Endothelial cell of umbilical vein (primary cell): ENCODE measurements around the gene ZNF48. TPM values are rescaled to one million over a fixed set of nuclear protein-coding genes. Genes with fewer than 3 reads are reported as not detected.

ENCODE experiments used
- BruUV-seq: library from RNA; stranded (reverse); fragments of 400-500 nt; replicated peaks from 2 replicates; lab custom pipeline; 2021; lab: Mats Ljungman, UMichigan
- CTCF ChIA-PET: fragments of 300-600, 350-600 bp; sonication (Branson Sonifier 250); formaldehyde crosslinking; loops from one replicate; lab custom pipeline; 2021; ENCODE audit warnings: antibody characterized with exemption, inconsistent platforms; lab: Charles Lee
- POLR2A ChIA-PET: fragments of 300-600, 350-600 bp; sonication (Branson Sonifier 250); formaldehyde crosslinking; loops from one replicate; lab custom pipeline; 2021; ENCODE audit warnings: antibody characterized with exemption, inconsistent platforms; lab: Charles Lee
- DNase-seq: peaks from one replicate; pipeline ENCODE4 v3.0.0-alpha.2; 2011; ENCODE audit warnings: low read depth, low spot score
- FAIRE-seq: peaks from 2 replicates; lab custom pipeline; 2011; peaks lifted over from hg19 to GRCh38; lab: Jason Lieb, UNC
- H2AFZ ChIP-seq: 2 replicates; pipeline ENCODE4 v1.6.0; 2012; ENCODE audit warnings: low read depth, low read length, control low read depth, inconsistent platforms
- H3K27ac ChIP-seq: 2 replicates; pipeline ENCODE4 v1.5.1; 2011; ENCODE audit warnings: low read depth, mild to moderate bottlenecking, control low read depth, low read length, moderate library complexity; ENCODE audit not compliant: insufficient read depth
- H3K27me3 ChIP-seq, 2 experiments: 2 replicates each; pipeline versions ENCODE4 v1.6.0 to v1.6.1; 2011; ENCODE audit warnings: low read length in 2 of 2, mixed read lengths in 1 of 2; ENCODE audit not compliant: control insufficient read depth in 2 of 2, insufficient read depth in 2 of 2
- H3K36me3 ChIP-seq, 2 experiments: 2 replicates in 1 of 2; 3 replicates in 1 of 2; pipeline ENCODE4 v1.5.1; 2011; ENCODE audit warnings: low read length in 2 of 2, mild to moderate bottlenecking in 1 of 2, moderate library complexity in 1 of 2; ENCODE audit not compliant: control insufficient read depth in 2 of 2, insufficient read depth in 2 of 2; ENCODE audit errors: extremely low read depth in 1 of 2
- H3K4me1 ChIP-seq: 3 replicates; pipeline ENCODE4 v1.5.1; 2011; ENCODE audit warnings: mild to moderate bottlenecking, low read length; ENCODE audit not compliant: control insufficient read depth, insufficient read depth; ENCODE audit errors: extremely low read depth
- H3K4me2 ChIP-seq: 2 replicates; pipeline ENCODE4 v1.6.1; 2011; ENCODE audit warnings: low read length, control low read depth, mixed read lengths; ENCODE audit not compliant: insufficient read depth
- H3K4me3 ChIP-seq, 3 experiments: fragments of 200-600 bp in 1 of 3; sonication (generic), shearing (Covaris generic) in 1 of 3; replicated peaks in 1 of 3; 2 replicates each; pipeline ENCODE4 v1.5.1; 2011 to 2016; ENCODE audit warnings: control low read depth in 3 of 3, low read length in 3 of 3, mild to moderate bottlenecking in 2 of 3, inconsistent platforms in 1 of 3, low read depth in 1 of 3, moderate library complexity in 1 of 3; ENCODE audit not compliant: insufficient read depth in 1 of 3
- H3K79me2 ChIP-seq: 2 replicates; pipeline ENCODE4 v1.6.0; 2012; ENCODE audit warnings: low read length, inconsistent platforms; ENCODE audit not compliant: control insufficient read depth, insufficient read depth
- H3K9ac ChIP-seq: replicated peaks from 2 replicates; pipeline ENCODE3; 2011; ENCODE audit warnings: low read length, control low read depth; ENCODE audit not compliant: insufficient read depth; ENCODE audit errors: extremely low read depth
- H3K9me1 ChIP-seq: replicated peaks from 3 replicates; pipeline ENCODE4 v1.6.0; 2011; ENCODE audit warnings: mild to moderate bottlenecking, low read length; ENCODE audit not compliant: control insufficient read depth, insufficient read depth; ENCODE audit errors: extremely low read depth
- H3K9me3 ChIP-seq: replicated peaks from 2 replicates; pipeline ENCODE4 v1.5.1; 2012; ENCODE audit warnings: low read length, inconsistent platforms; ENCODE audit not compliant: control insufficient read depth, insufficient read depth
- H4K20me1 ChIP-seq: replicated peaks from 2 replicates; pipeline ENCODE3; 2011; ENCODE audit warnings: mild to moderate bottlenecking, low read length; ENCODE audit not compliant: control insufficient read depth, insufficient read depth; ENCODE audit errors: extremely low read depth
- CTCF ChIP-seq, 2 donors: IDR thresholded peaks; 1 replicate in 1 of 2; 2 replicates in 1 of 2; pipeline ENCODE4 v1.5.1; 2011; ENCODE audit warnings: low read length in 2 of 2, mild to moderate bottlenecking in 2 of 2, moderate library complexity in 2 of 2, control low read depth in 1 of 2, inconsistent platforms in 1 of 2, low read depth in 1 of 2; ENCODE audit not compliant: insufficient read depth in 1 of 2; ENCODE audit errors: extremely low read depth in 1 of 2
- POLR2A ChIP-seq: IDR thresholded peaks from 2 replicates; pipeline ENCODE4 v1.6.1; 2012; ENCODE audit warnings: low read depth, mild to moderate bottlenecking, control low read depth, low read length
- POLR2AphosphoS5 ChIP-seq: IDR thresholded peaks from 2 replicates; pipeline ENCODE4 v1.6.1; 2012; ENCODE audit warnings: low read depth, mild to moderate bottlenecking, control low read depth, low read length, moderate library complexity; ENCODE audit not compliant: insufficient read depth
- dilution Hi-C: fragments of 300-500 bp; cut with MboI; formaldehyde crosslinking; loops from one replicate; pipeline ENCODE4 v1.15.0; 2019; ENCODE audit warnings: low sequenced_read_pairs; ENCODE audit not compliant: extremely low pct_ligation_motif_present
- intact Hi-C: fragments of 100-400 bp; cut with micrococcal nuclease; formaldehyde crosslinking; loops from one replicate; pipeline ENCODE4 v1.10.0; 2022
- polyA plus RNA-seq, 4 experiments: library from polyadenylated mRNA; depleted of rRNA in 3 of 4; stranded (reverse) in 3 of 4; unstranded in 1 of 4; fragments of >200 nt; gene quantifications; 2 replicates each; pipeline versions ENCODE4 v1.2.1 to v1.2.3, GENCODE V29; 2011 to 2012; ENCODE audit warnings: missing spikeins in 1 of 4
- total RNA-seq: library from RNA; stranded (reverse); gene quantifications from 2 replicates; pipeline ENCODE4 v1.2.3, GENCODE V29; 2021

The ZNF48 gene
- total and polyA plus RNA-seq, 2 donors (not counting 3 experiments of a cell fraction or from before 2014, with no cell fraction given), result 15.3 to 16.1 TPM

DNA sequence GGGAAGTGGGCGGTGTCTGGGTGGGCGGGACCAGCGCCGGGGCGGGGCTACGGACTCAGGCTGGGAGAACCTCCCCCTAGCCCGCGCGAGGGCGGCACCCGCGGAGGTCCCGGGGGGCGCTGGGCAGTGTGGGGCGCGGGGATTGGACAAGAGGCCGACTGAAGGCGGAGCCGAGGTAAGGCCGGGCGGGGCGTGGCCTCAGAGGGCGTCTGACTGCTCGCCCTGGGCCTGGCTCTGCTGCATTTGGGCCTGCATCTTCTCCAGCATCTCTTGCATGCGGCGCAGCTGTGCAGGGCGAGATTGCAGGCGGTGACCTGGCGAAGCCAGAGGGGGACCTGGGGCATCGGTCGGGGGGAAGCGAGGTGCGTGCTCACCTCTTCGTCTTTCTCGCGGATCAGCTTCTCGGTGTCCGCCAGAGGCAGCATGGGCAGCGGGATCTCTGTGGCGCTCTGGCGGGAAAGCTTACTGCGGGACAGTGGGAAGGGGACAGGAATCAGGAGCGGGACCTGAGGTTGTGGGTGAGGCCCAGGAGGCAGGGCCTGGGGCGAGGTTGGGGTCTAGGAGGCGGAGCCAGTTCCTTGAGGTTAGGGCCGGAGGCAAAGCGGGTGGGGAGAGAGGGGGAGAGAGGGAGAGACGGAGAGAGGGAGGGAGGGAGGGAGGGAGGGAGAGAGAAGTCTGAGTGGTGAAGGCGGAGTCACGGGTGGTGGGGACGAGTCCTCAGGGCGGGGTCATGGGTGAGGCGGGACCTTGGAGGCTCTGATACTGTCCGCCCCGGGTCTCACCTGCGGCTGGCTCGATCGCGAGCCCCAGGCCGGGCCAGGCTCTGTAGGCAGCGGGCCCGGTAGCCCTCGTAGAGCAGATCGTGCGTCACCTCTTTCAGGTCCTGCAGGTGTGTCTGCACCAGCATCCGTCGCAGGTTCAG lies 16.7 kb upstream of the ZNF48 start:
- peak overlapping the region; percentile 98 for H3K27ac ChIP-seq
- no peaks in the 10 kb centered on the region for H3K79me2 ChIP-seq
- BruUV-seq, result no TSS peak
- peak overlapping the region; percentile 99 for H2AFZ ChIP-seq
- no peaks in the 10 kb centered on the region for H4K20me1 ChIP-seq
- H3K27me3 ChIP-seq, result no peaks in the 10 kb centered on the region
- H3K9ac ChIP-seq, result peak overlapping the region; percentile 92
- H3K9me3 ChIP-seq, result no peaks in the 10 kb centered on the region
- TF ChIP-seq CTCF (IDR thresholded peaks at IDR 0.05; ENCODE audit: extremely low read depth in 1 of 2, insufficient read depth in 1 of 2, low read depth in 1 of 2, low read length in 2 of 2), result peak; percentile 6 to 34
- peak; percentile 82 for TF ChIP-seq POLR2A
- no peak for TF ChIP-seq POLR2AphosphoS5
- peak overlapping the region; percentile 61 to 83 (median 71) for H3K4me3 ChIP-seq
- FAIRE-seq, result peak; percentile 98
- H3K9me1 ChIP-seq, result no peaks in the 10 kb centered on the region
- H3K4me2 ChIP-seq, result peak overlapping the region; percentile 88
- H3K4me1 ChIP-seq, result peaks cover 12% of the 10 kb centered on the region
- intact Hi-C loops (loop anchor here (1.0 kb wide), 3 partner anchors 8 to 22 kb away; partner anchors contain the start of genes TBC1D10B and ZNF48), dilution Hi-C loops (no loop called here)
- ChIA-PET POLR2A (interaction anchor here (0.8 to 1.5 kb wide), 2 partner anchors 17 to 21 kb away, joined by 4 to 5 read pairs; partner anchors contain the start of gene ZNF48), CTCF (interaction anchor here (0.9 to 2.0 kb wide), 7 partner anchors 8 to 39 kb away, joined by 3 to 11 read pairs (median 6); partner anchors contain the start of gene ZNF48)
- no peaks in the 10 kb centered on the region for H3K36me3 ChIP-seq
- DNase-seq, result peak; percentile 99
